HG02759 (cell line): ENCODE results near the gene AP1G2.

Experiments
- ATAC-seq: cut with Tn5 transposase; IDR thresholded peaks from one replicate; pipeline ENCODE4 v1.9.1; 2021; ENCODE audit warnings: mild to moderate bottlenecking, moderate library complexity; ENCODE audit not compliant: unreplicated experiment

Gene AP1G2

GRCh38 chr14:23521785-23522640 is 45.6 kb downstream of the AP1G2 start:
- no peak for ATAC-seq

GRCh38 chr14:23520899-23521533 is 46.6 kb downstream of the AP1G2 start:
- ATAC-seq, result no peak

- no peak for ATAC-seq
These were observed 48.9 kb downstream of the AP1G2 start for GRCh38 chr14:23518709-23519108.

GRCh38 chr14:23517650-23518326 is 49.8 kb downstream of the AP1G2 start:
- ATAC-seq, result no peak

- ATAC-seq, result no peak
These were observed 53.0 kb downstream of the AP1G2 start for GRCh38 chr14:23514644-23514957.

GRCh38 chr14:23513818-23514643 is 53.6 kb downstream of the AP1G2 start:
- ATAC-seq, result no peak

GRCh38 chr14:23513005-23513817 is 54.4 kb downstream of the AP1G2 start:
- ATAC-seq, result no peak

- ATAC-seq, result no peak
These were observed 55.4 kb downstream of the AP1G2 start for GRCh38 chr14:23512156-23512555.
